EL (cell line): ENCODE results near the gene IL36A.

ENCODE experiments used
- DNase-seq: peaks from one replicate; pipeline ENCODE4 v3.0.0-alpha.2; 2016

IL36A gene

DNA sequence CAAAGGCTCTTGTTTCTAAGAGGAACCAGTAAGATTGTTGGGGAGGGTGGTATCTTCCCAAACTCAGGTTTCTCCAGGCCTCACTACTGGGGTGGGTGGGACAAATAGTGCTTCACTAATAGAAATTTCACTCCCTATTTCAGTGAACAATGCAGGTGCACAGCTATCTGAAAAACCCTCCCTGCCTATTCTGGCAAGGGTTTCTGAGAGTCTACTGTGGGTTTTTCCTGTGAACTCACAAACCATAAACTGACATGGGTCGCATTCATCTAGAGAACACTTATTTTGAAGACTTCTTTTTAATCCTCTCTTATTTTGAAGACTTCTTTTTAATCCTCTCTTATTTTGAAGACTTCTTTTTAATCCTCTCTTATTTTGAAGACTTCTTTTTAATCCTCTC lies 4.4 kb downstream of the IL36A start:
- DNase-seq = no peak

DNA sequence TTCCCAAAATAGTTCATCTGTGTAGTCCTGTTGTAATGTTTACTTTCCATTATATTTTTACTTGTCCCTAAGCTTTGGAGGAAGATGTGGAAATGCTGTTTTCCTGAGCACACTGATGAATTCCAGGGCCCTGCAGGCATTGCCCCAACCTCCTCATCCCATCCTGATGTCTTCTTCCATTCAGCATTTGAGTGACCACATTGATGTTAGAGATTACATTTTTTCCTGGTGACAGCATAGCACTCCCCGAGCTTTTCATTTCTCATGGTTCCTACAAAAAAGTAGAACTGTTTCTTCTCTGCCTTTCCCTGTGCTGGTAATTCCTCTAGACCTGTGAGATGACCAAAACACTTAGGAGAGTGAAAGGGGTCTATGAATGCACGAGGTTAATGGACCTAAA lies 4.8 kb downstream of the IL36A start:
- DNase-seq = peak; percentile 69

DNA sequence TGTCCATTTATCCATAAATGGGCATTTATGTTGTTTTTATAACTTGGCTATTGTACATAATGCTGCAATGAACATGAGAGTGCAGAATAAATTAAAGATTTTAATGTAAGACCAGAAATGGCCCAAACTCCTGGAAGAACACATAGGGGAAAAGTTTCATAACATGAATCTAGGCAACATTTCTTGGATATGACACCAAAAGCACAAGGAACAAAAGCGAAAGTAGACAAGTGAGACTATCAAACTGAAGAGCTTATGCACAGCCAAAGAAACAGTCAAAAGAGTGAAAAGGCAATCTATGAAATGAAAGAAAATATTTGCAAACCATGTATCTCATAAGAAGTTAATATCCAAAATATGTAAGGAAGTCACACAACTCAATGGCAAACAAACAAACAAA lies 5.8 kb downstream of the IL36A start:
- no peak for DNase-seq

DNA sequence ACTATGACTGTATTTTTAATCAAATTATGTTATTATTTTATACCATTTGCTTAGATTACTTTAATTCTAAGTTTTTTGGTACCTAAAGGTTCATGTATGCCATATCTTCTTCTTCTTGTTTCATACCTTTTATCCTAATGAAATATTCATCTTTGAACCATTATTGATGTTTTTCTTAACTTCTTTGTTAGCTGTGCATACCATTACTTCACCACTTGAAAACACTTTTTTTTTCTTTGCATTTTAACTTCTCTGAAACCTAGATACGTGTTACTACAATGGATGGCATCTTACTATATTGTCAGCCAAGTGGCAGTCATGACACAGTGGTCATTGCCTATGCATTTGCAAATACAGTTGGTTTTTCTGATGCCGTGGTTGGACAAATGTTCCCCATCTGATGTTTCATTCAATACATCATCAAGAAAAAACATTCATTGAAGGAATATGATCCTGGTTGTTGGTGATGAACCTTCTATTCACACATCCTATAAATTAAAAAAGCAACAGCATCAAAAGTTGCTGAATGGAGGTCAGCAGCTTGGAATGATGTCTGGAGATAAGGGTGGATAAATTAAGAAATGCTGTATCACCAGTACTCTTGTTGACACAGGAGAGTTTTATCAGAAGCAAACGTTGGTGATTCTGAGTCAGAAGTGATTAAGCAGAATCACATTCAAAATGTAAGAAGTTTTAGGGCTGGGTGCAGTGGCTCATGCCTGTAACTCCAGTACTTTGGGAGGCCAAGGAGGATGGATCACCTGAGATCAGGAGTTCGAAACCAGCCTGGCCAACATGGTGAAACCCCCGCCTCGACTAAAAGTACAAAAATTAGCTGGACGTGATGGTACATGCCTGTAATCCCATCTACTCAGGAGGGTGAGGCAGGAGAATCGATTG lies 7.4 kb downstream of the IL36A start:
- peak; percentile 31 for DNase-seq

DNA sequence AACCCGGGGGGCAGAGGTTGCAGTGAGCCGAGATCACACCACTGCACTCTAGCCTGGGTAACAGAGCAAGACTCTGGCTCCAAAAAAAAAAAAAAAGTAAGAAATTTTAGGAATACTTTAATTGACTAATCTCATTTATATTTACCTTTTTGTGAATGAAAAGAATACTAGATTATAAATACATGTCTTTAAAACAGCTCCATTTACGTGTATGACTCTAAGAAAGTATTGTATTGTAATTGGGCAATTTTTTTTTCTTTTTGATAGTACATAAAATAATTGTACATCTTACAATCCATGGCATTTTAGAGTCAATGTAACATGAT lies 8.0 kb downstream of the IL36A start:
- DNase-seq = no peak

DNA sequence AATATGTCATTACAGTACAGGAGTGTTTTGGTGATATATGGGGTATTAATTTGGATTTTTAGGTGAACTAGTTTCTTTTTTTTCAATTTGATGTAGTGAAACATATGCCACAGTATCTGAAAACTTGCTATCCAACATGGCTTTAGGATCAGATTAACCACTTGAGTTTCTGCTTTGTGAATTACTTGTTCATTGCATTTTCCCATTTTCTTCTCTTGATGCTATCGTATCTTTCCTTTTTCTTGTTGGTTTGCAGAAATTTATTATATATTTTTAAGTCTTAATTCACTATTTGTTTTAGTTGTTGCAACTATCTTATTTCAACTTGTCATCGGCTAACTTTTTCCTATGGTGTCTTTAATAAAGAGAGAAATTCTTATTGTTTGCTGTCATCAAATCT lies 8.8 kb downstream of the IL36A start:
- DNase-seq = no peak

DNA sequence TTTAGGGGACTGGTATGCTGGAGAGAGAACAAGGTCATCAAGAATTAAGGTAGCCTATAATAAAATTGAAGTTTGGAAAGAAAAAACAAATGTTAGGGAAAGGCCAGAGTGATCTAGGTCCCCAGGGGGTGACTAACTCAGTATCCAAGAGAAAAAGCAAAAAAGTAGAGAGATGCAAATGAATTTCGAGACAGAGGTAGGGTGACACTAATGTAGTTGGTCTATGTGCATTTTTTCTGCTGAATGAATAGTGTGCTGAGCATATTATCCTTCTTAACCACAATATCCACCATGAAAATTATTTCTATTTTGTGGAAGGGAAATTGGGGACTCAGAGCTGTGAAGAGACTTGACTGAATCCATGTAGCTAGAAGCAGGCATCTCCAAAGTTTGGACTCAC lies 9.8 kb downstream of the IL36A start:
- no peak for DNase-seq

DNA sequence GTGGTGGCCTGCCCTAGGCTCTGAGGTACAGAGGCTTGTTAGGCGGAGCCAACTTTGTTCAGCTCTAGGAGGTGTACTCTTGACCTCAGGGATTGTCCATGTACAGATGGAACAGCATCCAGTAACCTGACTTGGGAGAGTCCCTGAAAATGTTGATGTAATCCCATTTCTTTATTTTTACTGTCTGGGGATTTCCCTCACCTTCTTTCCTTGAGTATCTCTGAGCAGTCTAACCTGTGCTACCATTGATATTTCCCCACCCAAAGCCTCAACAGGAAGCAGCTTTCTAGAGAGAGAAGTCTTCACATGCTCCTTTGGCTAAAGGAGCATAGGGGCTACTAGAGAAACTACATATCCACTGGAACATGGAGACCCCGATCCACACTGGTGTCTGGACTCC lies 10.4 kb downstream of the IL36A start:
- no peak for DNase-seq

DNA sequence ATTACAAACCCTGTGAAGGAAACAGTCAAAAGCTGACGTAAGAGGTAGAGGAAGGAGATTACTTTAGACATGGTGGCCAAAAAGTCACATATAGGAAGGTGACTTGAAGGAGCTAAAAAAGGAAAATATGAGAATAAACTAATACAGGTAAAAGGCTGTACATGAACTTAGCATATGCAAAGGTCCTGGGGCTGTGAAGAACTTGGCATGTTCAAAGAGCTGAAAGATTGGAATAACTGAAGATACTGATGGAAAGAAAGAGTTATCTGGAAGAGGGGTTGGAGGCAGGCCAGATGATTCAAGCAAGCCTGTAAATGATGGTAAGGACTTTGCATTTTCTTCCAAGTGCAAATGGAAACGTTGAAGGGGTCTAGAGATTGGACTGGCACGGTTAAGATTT lies 13.2 kb downstream of the IL36A start:
- DNase-seq = no peak

DNA sequence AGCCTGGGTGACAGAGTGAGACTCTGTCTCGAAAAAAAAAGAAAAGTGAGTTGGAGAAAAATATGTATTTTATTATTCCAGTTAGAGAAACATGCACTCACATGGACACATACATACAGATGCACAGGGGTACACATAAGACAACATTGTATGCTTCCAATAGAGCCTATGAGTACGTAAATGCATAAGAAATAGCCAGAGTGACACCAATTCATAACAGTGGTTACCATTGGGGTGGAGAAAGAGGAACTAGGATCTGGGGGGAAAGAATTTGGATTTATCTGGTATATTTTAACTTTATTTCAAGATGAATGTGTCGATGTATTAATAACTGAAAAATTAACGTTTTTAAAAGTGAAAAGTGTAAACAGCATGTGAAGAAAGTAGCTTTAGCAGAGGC lies 16.1 kb downstream of the IL36A start:
- DNase-seq = no peak

DNA sequence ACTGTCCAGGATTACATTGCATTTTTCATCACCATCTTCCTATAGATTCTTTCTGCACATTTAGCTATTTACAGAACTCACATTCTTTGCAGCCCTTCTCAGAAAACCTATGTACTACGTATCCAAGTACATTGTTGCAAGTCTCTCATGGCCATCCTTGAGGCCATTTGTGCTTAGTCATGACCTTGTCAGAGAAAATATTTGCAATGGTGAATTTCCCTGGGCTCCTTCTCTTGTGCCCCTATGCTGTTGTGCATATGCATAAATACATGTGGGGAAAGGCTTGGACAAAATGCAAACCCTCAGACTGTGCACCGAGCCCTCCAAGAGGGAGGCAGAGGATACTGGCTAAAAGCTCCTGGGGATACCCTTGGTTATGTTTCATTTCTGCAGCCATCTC lies 19.5 kb downstream of the IL36A start:
- no peak for DNase-seq

DNA sequence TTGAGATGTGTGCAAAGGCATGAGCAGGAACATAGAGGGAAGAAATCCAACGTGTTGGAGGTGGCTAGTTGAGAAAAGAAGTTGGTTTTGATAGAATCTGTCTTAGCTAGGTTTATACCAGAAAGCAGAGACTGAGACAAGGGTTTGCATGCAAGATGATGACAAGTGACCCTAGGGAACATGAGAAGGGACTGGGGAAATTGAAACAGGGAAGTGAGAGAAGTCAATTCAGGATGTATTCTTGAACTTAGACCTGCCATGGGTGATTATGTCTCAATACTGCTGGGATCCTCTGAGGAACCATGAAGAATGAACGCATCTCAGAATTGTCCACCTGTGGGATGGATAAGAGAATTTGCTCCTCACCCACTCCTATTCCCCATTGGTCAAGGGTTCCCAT lies 20.5 kb downstream of the IL36A start:
- no peak for DNase-seq

DNA sequence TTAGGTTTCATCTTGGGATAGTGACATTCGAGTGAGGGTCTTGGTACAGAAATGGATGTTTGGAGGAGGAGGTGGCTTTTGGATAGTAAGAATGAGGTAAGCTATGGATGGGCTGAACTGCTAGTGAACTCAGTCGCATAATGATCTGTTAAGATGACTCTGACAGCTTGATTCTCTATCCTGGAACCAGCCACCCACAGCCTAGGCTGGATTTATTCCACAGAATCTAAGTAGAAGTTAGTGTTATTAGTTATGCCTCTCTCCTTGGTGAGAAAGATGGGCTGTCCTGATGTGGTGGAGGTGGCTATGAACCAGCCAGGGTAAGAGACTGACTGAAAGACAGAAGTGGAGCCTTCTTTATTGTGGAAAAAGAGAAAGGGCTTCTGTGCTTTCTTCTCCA lies 22.4 kb downstream of the IL36A start:
- no peak for DNase-seq

DNA sequence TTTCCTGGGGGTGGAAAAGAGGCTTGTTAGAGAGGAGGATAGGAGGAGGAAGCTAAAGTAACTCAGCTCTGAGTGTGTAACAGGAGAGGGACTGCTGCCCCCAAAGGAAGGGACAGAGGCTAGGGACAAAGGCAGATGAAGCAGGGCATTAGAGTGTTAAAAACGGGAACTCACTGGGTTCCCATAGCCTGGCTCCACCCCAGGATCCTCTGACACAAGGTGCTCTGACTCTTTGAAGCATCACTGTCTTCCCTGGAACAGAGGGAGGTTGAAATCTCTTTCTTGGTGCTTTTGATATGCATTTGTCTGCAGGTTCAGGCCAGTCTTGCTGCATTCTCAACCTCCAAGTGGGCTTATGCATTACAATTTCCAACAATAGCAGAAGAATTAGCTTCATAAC lies 22.9 kb downstream of the IL36A start:
- no peak for DNase-seq

DNA sequence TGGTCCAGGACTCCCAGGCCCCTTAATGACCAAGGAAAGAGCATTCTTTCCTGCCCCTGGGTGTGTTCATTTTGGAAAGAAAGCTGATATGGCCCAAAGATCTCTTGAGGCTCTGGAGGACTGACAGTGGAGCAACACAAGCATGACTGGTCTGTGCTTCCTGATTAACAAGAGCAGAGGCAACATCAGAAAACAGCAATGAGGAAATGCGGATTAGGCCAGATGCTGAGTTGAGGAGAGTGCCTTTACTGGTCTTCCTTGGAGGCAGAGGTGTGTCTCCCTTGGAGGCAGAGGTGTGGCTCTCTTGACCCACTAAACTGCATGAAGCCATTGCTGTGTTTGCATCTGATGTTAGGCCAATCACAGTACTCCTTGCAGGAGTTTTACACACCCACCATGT lies 27.5 kb downstream of the IL36A start:
- no peak for DNase-seq

DNA sequence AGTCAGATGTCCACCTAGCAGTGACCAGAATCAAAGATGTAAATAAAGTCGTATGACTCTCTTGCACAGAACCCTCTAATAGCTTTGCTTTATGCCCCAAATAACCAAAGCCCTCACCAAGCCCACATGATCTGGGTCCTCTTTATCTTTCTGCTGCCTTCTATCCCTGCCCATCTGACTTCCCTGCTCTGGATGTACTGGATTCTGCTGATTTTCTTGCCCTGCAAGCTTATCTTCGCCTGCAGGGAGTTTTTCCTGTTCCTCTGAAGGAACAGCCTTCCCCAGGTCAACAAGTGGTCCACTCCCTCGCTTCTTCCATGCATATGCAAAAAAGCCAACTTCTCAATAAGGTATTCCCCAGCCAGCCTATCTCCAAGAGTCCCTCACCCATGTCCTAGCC lies 28.8 kb downstream of the IL36A start:
- no peak for DNase-seq

DNA sequence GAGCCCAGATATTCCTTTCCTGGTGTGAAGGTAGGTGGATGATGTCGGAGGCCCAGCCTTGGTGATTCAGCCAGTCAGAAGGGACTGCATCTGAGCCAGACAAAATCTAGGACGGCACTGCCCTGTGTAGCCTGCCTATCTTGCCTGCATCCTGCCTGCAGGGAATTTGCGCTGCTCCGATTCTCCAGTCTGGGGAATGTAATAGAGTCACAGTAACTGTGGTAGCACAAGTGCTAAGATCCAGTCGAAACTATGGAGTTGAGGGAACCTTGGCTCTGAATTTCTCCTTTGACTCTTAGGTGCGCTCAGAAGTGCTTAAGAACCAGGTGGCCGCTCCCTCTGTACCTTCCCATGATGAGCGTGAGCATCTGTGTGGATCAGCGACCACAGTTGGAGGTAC lies 31.5 kb downstream of the IL36A start:
- no peak for DNase-seq

DNA sequence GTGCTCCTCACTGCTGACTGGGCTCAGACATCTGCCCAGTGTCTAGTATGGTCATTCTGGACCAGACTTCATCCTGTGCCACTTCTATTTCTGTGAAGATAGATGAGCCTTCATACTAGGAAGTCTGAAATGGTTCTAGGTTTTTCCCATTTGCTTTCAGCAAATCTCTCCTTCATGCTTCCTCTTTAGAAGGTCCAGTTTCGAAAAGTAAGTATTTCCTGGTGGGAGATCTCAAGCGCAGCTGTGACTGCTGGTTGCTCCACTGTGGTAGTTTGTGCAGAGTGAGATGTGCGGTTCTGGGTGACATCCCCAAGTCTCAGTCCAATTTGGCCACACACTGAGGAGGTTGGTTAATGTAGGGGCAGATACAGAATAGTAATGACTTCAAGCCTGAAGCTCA lies 33.0 kb downstream of the IL36A start:
- no peak for DNase-seq

DNA sequence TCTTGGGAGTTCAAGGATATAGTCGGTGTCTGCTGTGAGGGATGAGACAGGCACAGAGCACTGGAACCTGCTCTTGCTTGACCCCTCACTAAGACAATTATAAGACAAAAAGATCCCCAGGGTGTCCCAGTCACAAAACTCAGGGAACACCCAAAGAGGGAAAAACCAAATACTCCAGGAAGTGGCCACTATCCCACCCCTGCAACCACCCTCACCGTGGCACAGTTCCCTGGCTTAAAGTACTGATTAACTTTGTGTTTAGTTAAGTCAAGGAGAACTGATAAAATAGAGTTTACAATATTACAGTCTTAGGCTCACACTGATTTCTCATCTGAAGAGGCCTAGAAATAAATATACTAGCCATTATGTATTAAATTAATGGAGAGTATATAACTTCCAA lies 33.9 kb downstream of the IL36A start:
- no peak for DNase-seq

DNA sequence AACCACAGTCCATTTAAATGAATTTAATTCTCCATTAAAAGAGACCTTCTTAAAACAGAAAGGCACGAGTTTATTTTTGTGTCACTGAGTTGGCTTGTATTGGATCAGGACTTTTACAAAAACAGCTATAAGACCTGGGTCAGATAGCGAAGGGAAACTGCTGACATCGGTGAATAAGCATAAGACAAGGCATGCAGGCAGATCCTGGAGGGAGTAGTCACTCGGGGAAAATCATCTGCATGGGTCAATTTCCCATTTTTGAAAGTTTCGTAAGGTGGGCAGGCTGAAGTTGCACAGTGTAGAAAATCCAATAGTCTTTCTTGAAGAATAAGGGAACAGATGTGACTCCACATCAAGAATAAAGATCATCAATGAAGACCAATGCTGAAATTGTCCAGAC lies 34.5 kb downstream of the IL36A start:
- DNase-seq = no peak

DNA sequence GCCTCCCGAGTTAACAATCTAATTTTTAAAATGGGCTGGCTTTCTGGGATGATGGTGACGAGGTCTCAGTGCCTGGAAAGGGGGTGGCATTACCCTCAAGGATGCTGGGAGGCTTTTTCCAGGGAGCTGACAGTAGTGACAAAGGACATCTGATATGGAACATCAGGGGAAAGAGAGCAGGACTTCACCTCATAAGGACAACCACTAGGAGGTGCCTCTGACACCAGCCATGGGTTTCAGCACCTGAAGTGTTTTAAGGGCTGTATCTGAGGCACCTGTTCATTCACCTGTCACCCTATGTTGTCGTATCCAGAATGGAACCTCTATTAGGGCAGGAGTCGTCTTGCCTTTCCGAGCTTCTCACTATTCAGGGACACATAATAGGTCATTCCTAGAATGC lies 36.6 kb downstream of the IL36A start:
- DNase-seq = no peak

DNA sequence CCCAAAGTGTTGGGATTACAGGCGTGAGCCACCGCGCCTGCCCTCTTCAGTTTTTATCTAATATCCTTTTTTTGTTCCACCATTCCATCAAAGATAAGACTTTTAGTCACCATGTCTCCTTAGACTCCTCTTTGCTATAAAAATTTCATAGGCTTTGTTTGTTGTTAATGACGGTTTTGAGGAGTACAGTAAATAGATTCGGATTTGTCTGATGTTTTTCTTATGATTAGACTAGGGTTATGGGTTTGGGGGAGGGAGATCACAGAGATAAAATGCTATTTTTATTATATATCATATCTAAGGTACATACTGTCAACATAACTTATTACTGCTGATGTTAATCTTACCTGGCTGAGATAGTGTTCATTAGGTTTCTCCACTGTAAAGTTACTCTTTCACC lies 41.2 kb downstream of the IL36A start:
- DNase-seq = no peak

DNA sequence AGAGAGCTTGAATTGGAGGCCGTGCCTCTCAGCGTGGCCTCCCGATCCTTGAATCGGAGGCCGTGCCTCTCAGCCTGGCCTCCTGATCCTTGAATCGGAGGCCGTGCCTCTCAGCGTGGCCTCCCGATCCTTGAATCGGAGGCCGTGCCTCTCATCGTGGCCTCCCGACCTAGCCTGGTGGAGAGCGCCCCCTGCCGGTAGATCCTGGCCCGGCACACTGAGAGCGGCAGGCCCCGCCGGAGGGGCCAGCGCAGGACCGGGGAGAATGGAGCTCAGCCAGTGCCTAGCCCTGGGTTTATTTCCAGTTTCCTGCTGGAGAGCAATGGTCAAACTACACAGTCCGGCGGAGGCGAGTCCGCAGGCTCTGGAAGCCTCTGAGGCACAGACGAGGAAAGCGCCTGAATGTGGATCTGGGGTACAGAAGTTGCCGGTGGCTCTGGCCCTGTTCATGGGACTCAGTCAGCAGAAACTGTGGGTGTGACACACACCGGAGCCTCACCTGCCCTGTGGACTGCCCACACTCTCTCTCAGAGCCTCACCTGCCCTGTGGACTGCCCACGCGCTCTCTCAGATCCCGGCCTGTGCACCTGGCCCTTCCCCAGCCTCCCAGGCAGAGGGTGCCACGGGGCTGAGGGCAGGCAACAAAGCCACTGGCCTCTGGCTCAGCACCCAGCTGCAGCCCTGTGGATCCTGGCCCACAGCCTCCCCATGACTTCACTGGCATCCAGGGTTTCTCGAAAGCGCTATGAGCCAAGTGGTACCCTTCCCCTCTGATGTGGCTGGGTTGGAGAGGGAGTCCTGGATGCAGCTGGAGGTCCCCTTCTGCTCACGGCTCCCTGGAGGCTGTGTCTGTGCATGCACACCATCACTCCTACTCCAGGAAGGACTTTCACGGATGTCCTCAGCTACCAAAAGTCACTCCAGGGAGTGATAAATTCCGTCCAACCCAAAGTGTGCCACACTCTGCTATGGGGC lies 45.9 kb downstream of the IL36A start:
- no peak for DNase-seq

DNA sequence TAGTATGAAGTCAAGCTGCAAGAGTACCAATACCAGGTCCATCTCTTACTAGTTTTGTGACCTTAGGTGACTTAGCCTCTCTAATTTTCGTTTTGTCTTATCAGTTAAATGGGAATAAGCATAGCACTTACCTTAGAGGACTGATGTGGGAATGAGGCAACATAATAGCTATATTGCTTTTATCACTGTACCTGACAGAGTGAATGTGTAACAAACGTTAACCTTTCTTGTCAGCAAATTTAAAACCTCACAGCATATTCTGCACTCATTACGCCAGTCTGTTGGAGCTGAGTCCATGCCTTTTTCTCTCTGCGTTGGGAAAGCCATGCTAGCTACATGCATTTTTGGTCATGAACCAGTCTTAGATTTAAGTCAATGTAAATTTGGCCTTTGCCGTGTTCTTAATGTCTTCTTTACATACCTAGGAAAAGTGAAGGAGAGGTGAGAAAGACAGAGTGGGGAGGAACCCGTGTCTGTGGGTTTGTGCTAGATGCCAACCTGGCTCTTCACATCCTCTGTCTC lies 47.2 kb downstream of the IL36A start, which contains the start of gene IL36B:
Gene IL36B, minus strand, starts transcription at position 472 of the 522 bp plus-strand sequence.
- DNase-seq = no peak
